HL-60 (cell line): ENCODE results near the gene RPH3AL.

ENCODE experiments used
- DNase-seq, 2 experiments: peaks; one replicate each; pipeline ENCODE4 v3.0.0-alpha.2; 2010 to 2020; ENCODE audit warnings: low read depth in 1 of 2, low spot score in 1 of 2
- H3K27ac ChIP-seq: fragments of 250-450 bp; sonication (Bioruptor Pico); replicated peaks from 2 replicates; pipeline ENCODE4 v1.5.1; 2020; ENCODE audit warnings: mild to moderate bottlenecking, moderate library complexity
- H3K27me3 ChIP-seq: fragments of 250-450 bp; sonication (Bioruptor Pico); 2 replicates; pipeline ENCODE4 v1.5.1; 2021; ENCODE audit warnings: mild to moderate bottlenecking, moderate library complexity; ENCODE audit not compliant: insufficient read depth, poor library complexity, severe bottlenecking
- H3K4me3 ChIP-seq: replicated peaks from 2 replicates; pipeline ENCODE4 v1.5.1; 2011; ENCODE audit warnings: mild to moderate bottlenecking, control low read depth, low read length; ENCODE audit not compliant: insufficient read depth
- GABPA ChIP-seq: IDR thresholded peaks from 2 replicates; pipeline ENCODE4 v1.6.1; 2012; ENCODE audit warnings: low read depth
- POLR2AphosphoS5 ChIP-seq: IDR thresholded peaks from 2 replicates; pipeline ENCODE4 v1.6.1; 2012; ENCODE audit warnings: low read depth
- SPI1 ChIP-seq: IDR thresholded peaks from 2 replicates; pipeline ENCODE4 v1.6.1; 2012; ENCODE audit warnings: low read depth, mild to moderate bottlenecking, borderline replicate concordance
- TF ChIP-seq, protein P1 (sequence below): IDR thresholded peaks from 2 replicates; pipeline ENCODE4 v1.6.1; 2012; ENCODE audit warnings: low read depth; ENCODE audit not compliant: insufficient replicate concordance
- TF ChIP-seq, protein P2 (sequence below): IDR thresholded peaks from one replicate; pipeline ENCODE4 v1.5.1; 2011; ENCODE audit warnings: low read length, control low read depth, inconsistent platforms; ENCODE audit not compliant: insufficient read depth

RPH3AL gene

DNA sequence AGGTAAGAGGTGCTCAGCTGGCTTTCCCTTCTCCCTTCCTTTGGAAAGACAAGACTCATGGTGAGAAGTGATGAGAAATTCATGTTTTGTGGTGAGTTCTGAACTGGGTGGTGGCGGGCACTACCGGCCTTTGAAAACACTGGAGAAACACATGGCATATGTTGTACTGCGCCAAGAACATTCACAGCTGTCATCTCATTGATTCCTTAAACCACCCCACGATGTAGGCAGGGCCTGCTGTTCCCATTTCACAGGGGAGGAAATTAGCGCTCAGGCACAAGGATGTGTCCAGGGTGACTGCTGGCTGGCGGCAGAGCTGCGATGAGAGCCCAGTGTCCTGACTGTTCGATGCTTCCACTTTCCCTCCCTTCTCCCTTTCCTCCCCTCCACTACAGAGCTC is 169.6 kb downstream of the RPH3AL start:
- no peak for DNase-seq
- TF ChIP-seq GABPA (no peak), POLR2AphosphoS5 (no peak), SPI1 (no peak)
- TF ChIP-seq, protein P1, sequence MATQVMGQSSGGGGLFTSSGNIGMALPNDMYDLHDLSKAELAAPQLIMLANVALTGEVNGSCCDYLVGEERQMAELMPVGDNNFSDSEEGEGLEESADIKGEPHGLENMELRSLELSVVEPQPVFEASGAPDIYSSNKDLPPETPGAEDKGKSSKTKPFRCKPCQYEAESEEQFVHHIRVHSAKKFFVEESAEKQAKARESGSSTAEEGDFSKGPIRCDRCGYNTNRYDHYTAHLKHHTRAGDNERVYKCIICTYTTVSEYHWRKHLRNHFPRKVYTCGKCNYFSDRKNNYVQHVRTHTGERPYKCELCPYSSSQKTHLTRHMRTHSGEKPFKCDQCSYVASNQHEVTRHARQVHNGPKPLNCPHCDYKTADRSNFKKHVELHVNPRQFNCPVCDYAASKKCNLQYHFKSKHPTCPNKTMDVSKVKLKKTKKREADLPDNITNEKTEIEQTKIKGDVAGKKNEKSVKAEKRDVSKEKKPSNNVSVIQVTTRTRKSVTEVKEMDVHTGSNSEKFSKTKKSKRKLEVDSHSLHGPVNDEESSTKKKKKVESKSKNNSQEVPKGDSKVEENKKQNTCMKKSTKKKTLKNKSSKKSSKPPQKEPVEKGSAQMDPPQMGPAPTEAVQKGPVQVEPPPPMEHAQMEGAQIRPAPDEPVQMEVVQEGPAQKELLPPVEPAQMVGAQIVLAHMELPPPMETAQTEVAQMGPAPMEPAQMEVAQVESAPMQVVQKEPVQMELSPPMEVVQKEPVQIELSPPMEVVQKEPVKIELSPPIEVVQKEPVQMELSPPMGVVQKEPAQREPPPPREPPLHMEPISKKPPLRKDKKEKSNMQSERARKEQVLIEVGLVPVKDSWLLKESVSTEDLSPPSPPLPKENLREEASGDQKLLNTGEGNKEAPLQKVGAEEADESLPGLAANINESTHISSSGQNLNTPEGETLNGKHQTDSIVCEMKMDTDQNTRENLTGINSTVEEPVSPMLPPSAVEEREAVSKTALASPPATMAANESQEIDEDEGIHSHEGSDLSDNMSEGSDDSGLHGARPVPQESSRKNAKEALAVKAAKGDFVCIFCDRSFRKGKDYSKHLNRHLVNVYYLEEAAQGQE = no peak
- TF ChIP-seq, protein P2, sequence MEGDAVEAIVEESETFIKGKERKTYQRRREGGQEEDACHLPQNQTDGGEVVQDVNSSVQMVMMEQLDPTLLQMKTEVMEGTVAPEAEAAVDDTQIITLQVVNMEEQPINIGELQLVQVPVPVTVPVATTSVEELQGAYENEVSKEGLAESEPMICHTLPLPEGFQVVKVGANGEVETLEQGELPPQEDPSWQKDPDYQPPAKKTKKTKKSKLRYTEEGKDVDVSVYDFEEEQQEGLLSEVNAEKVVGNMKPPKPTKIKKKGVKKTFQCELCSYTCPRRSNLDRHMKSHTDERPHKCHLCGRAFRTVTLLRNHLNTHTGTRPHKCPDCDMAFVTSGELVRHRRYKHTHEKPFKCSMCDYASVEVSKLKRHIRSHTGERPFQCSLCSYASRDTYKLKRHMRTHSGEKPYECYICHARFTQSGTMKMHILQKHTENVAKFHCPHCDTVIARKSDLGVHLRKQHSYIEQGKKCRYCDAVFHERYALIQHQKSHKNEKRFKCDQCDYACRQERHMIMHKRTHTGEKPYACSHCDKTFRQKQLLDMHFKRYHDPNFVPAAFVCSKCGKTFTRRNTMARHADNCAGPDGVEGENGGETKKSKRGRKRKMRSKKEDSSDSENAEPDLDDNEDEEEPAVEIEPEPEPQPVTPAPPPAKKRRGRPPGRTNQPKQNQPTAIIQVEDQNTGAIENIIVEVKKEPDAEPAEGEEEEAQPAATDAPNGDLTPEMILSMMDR = no peak
- no peak overlapping the region for H3K4me3 ChIP-seq
- peaks cover 3% of the 10 kb centered on the region for H3K27me3 ChIP-seq
- H3K27ac ChIP-seq = no peak overlapping the region

DNA sequence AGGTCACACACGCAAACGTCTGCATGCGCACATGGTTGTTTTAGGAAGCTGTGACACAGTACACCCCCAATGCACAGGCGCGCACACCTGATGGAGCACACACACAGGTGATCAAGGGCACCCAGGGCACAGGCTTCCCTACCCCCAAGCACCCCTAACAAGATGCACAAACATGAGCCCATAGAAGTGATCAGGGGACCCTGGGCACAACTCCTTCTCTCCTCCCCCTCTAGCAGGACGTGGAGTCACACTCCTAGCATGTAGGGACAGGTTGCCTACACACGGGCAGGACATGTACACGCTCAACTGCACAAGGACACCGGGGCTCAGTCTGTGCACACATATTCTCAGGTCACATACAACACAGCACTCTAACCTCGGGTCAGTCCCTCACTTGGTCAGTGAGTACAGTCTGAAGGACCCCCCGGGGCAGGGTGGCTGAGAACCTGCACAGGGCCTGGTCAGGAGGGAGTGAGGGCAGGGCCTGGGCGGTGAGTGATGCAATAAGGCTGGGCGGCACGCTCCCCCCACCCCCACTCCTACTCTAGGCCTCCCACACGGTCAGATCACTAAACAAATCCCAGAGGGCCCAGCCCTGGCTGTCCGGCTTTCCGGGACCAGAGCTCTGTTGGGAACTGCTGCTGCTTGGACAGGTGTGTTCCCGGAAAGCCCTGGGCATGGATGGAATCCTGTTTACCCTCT is 170.4 kb downstream of the RPH3AL start:
- TF ChIP-seq SPI1 (no peak), POLR2AphosphoS5 (no peak), GABPA (no peak)
- TF ChIP-seq, protein P2 = no peak
- TF ChIP-seq, protein P1 = no peak
- Histone ChIP-seq H3K4me3 (no peak overlapping the region), H3K27ac (no peak overlapping the region), H3K27me3 (peaks cover 3% of the 10 kb centered on the region)
- DNase-seq = no peak

DNA sequence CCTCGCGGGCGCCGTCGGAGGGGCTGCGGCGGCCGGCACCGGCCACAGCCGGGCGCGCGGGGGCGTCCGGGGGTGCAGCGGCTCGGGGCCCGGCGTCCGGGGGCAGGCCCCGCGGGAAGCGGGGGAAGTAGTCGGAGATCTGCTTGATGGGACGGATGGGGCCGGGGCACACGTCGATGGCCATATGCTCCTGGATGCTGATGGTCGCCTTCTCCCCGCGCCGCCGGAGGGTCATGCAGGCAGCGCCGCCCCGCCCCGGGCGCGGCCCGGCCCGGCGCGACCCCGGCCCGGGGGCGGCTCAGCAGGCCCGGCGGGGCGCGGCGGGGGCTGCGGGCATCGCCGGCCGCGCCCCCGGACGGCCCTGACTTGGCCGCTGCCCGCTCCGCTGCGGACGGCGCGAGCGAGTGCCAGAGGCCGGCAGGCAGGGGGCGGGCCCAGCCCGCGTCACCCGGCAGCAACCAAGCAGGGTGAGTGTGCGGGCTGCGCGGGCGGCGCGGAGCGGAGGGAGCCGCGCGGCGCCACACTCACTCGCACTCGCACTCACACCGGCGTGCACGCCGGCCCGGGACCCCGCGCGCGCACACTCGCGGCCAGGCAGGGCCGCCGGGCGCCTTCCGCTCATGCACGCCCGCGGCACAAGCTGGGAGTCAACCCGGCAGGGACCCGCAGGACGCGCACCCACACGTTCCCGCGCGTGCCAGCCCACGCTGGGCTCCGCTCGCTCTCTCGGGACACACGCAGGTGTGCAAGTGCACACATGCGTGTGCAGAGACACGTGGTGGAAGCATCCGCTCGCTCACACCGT is 171.2 kb downstream of the RPH3AL start, which contains the start of gene DOC2B:
TSS of gene DOC2B (minus strand) at position 406 of the 805 bp plus-strand sequence. CDS start at position 235, 171 bp downstream.
- TF ChIP-seq, protein P2 = no peak
- TF ChIP-seq, protein P1 = no peak
- TF ChIP-seq POLR2AphosphoS5 = no peak
- no peak for TF ChIP-seq SPI1
- TF ChIP-seq GABPA = no peak
- H3K4me3 ChIP-seq = no peak within 1 kb of the TSS
- DNase-seq = no peak
- no peak within 1 kb of the TSS for H3K27ac ChIP-seq
- H3K27me3 ChIP-seq = peaks cover 3% of the 10 kb centered on the region
